IMR-90 (cell line): Measurements from ENCODE around the gene DOCK6. TPM values are rescaled to one million over a fixed set of nuclear protein-coding genes. Genes with fewer than 3 reads are reported as not detected.

Source experiments
- ATAC-seq: fragments of 200-7000 bp; cut with Tn5 transposase; 2 replicates; pipeline ENCODE4 v1.9.1; 2020; ENCODE audit warnings: low read depth, mild to moderate bottlenecking, moderate library complexity
- BruUV-seq: library from RNA; stranded (reverse); fragments of 400-500 nt; replicated peaks from 2 replicates; lab custom pipeline; 2021; lab: Mats Ljungman, UMichigan
- CTCF ChIA-PET: fragments of 300-600 bp; formaldehyde crosslinking; extraction: SDS; loops from one replicate; lab custom pipeline; 2021; ENCODE audit warnings: antibody characterized with exemption; lab: Yijun Ruan, JAX
- POLR2A ChIA-PET: fragments of 300-600 bp; sonication (Branson Sonifier 250); formaldehyde crosslinking; loops from one replicate; lab custom pipeline; 2022; ENCODE audit warnings: antibody characterized with exemption; ENCODE audit not compliant: unreplicated experiment; lab: Charles Lee
- DNase-seq: peaks from one replicate; pipeline ENCODE4 v3.0.0; 2013
- H2AFZ ChIP-seq: replicated peaks from 2 replicates; pipeline ENCODE3; 2013; ENCODE audit warnings: low read length, mild to moderate bottlenecking; ENCODE audit not compliant: poor library complexity
- H2AK5ac ChIP-seq: 2 replicates; pipeline ENCODE4 v1.6.1; 2013; ENCODE audit warnings: low read depth, low read length, inconsistent platforms
- H2AK9ac ChIP-seq: replicated peaks from 2 replicates; pipeline ENCODE3; 2013; ENCODE audit warnings: mild to moderate bottlenecking, low read depth, low read length, moderate library complexity; ENCODE audit not compliant: poor library complexity
- H2BK120ac ChIP-seq: 2 replicates; pipeline ENCODE4 v1.6.1; 2013; ENCODE audit warnings: low read depth, low read length, inconsistent platforms
- H2BK15ac ChIP-seq: 3 replicates; pipeline ENCODE4 v1.6.1; 2013; ENCODE audit warnings: low read depth, low read length, inconsistent platforms
- H2BK20ac ChIP-seq: 2 replicates; pipeline ENCODE4 v1.6.1; 2013; ENCODE audit warnings: low read depth, mild to moderate bottlenecking, inconsistent platforms, low read length, moderate library complexity
- H2BK5ac ChIP-seq: 2 replicates; pipeline ENCODE4 v1.6.1; 2013; ENCODE audit warnings: mild to moderate bottlenecking, low read depth, low read length, inconsistent platforms; ENCODE audit not compliant: poor library complexity, severe bottlenecking
- H3K14ac ChIP-seq: replicated peaks from 2 replicates; pipeline ENCODE4 v1.6.1; 2013; ENCODE audit warnings: low read depth, low read length, inconsistent platforms
- H3K18ac ChIP-seq: 2 replicates; pipeline ENCODE4 v1.6.1; 2013; ENCODE audit warnings: low read depth, low read length, control low read depth
- H3K23ac ChIP-seq: 2 replicates; pipeline ENCODE4 v1.6.1; 2013; ENCODE audit warnings: low read depth, low read length, inconsistent platforms
- H3K27ac ChIP-seq: 2 replicates; pipeline ENCODE4 v1.5.1; 2013; ENCODE audit warnings: mild to moderate bottlenecking, control low read depth, low read length; ENCODE audit not compliant: insufficient read depth
- H3K27me3 ChIP-seq: 2 replicates; pipeline ENCODE4 v1.6.1; 2013; ENCODE audit warnings: low read length; ENCODE audit not compliant: control insufficient read depth, insufficient read depth
- H3K36me3 ChIP-seq: 2 replicates; pipeline ENCODE4 v1.6.1; 2013; ENCODE audit warnings: low read length, mixed read lengths; ENCODE audit not compliant: control insufficient read depth, insufficient read depth
- H3K4ac ChIP-seq: 2 replicates; pipeline ENCODE4 v1.6.1; 2013; ENCODE audit warnings: low read depth, low read length, inconsistent platforms
- H3K4me1 ChIP-seq: 2 replicates; pipeline ENCODE4 v1.6.1; 2013; ENCODE audit warnings: low read length, mixed read lengths; ENCODE audit not compliant: control insufficient read depth, insufficient read depth
- H3K4me2 ChIP-seq: 2 replicates; pipeline ENCODE4 v1.6.1; 2013; ENCODE audit warnings: low read depth, mild to moderate bottlenecking, control low read depth, low read length, moderate library complexity
- H3K4me3 ChIP-seq: 2 replicates; pipeline ENCODE4 v1.5.1; 2013; ENCODE audit warnings: low read depth, mild to moderate bottlenecking, control low read depth, low read length, moderate library complexity; ENCODE audit not compliant: insufficient read depth
- H3K56ac ChIP-seq: 2 replicates; pipeline ENCODE4 v1.6.1; 2013; ENCODE audit warnings: low read length, inconsistent platforms; ENCODE audit not compliant: insufficient read depth; ENCODE audit errors: extremely low read depth
- H3K79me1 ChIP-seq, 2 experiments: 2 replicates each; pipeline ENCODE4 v1.6.1; 2013; ENCODE audit warnings: low read length in 2 of 2, inconsistent platforms in 1 of 2, low read depth in 1 of 2
- H3K9ac ChIP-seq: 2 replicates; pipeline ENCODE4 v1.6.1; 2013; ENCODE audit warnings: low read depth, low read length, control low read depth
- H3K9me1 ChIP-seq: 2 replicates; pipeline ENCODE4 v1.6.1; 2013; ENCODE audit warnings: low read length, inconsistent platforms; ENCODE audit not compliant: insufficient read depth
- H3K9me3 ChIP-seq: 2 replicates; pipeline ENCODE4 v1.6.1; 2013; ENCODE audit warnings: low read length; ENCODE audit not compliant: control insufficient read depth, insufficient read depth
- H4K20me1 ChIP-seq: 2 replicates; pipeline ENCODE4 v1.6.1; 2013; ENCODE audit warnings: low read length, inconsistent platforms; ENCODE audit not compliant: insufficient read depth
- H4K5ac ChIP-seq: 2 replicates; pipeline ENCODE4 v1.6.1; 2013; ENCODE audit warnings: mild to moderate bottlenecking, low read depth, low read length, control low read depth
- H4K8ac ChIP-seq, 2 experiments: 2 replicates each; pipeline ENCODE4 v1.6.1; 2013; ENCODE audit warnings: low read depth in 2 of 2, low read length in 2 of 2, control low read depth in 1 of 2, inconsistent platforms in 1 of 2
- H4K91ac ChIP-seq: 2 replicates; pipeline ENCODE4 v1.6.1; 2013; ENCODE audit warnings: low read depth, low read length, inconsistent platforms; ENCODE audit not compliant: insufficient read depth
- CHD1 ChIP-seq: IDR thresholded peaks from 2 replicates; pipeline ENCODE4 v1.6.1; 2012; ENCODE audit warnings: low read depth, low read length, improper control_type of control experiment
- MAZ ChIP-seq: IDR thresholded peaks from 2 replicates; pipeline ENCODE4 v1.6.1; 2012; ENCODE audit warnings: low read depth, mild to moderate bottlenecking, low read length, improper control_type of control experiment, moderate library complexity, borderline replicate concordance
- WGBS, 2 experiments: methylation state at CpG; one replicate each; pipeline versions ENCODE4 v1.1.5 to v1.1.7; 2013; ENCODE audit warnings: missing lambda C conversion rate in 2 of 2; ENCODE audit not compliant: insufficient read length in 1 of 2; ENCODE audit errors: extremely low coverage in 2 of 2; 5-methylcytosine and 5-hydroxymethylcytosine counted together
- dilution Hi-C: fragments of 300-500 bp; cut with HindIII; formaldehyde crosslinking; loops from one replicate; pipeline ENCODE4 v1.14.3; 2018; ENCODE audit warnings: low sequenced_read_pairs; ENCODE audit not compliant: unreplicated experiment
- in situ Hi-C: fragments of 300-500 bp; cut with MboI; formaldehyde crosslinking; loops from 3 replicates; pipeline ENCODE4 v1.14.3; 2019; ENCODE audit warnings: low sequenced_read_pairs, inconsistent platforms, mixed read lengths
- intact Hi-C: fragments of 100-400 bp; cut with micrococcal nuclease; formaldehyde crosslinking; loops from 2 replicates; pipeline ENCODE4 v1.10.0; 2022
- polyA plus RNA-seq, 3 experiments: library from polyadenylated mRNA; depleted of rRNA; stranded (reverse); fragments of >200 nt; gene quantifications; 2 replicates each; pipeline ENCODE4 v1.2.3, GENCODE V29; 2012; ENCODE audit warnings: low replicate concordance in 1 of 3
- total RNA-seq: library from RNA; depleted of rRNA; stranded (reverse); fragments of >200 nt; gene quantifications from 2 replicates; pipeline ENCODE4 v1.2.3, GENCODE V29; 2012

DOCK6 gene
- total and polyA plus RNA-seq, 2 of the 4 experiments (the other 2 are of a cell fraction) = 5.0 to 18.4 TPM

GRCh38 chr19:11194656-11195558 is 67.4 kb downstream of the DOCK6 start:
- ATAC-seq (peak; percentile 30), DNase-seq (peak; percentile 23)
- peak overlapping the region; percentile 99 for H4K91ac ChIP-seq
- peak overlapping the region; percentile 94; the same call in 2 of the 3 replicates for H2BK15ac ChIP-seq
- H2BK120ac ChIP-seq = peak overlapping the region; percentile 96
- H2AK9ac ChIP-seq = peak overlapping the region; percentile 97
- no peaks in the 10 kb centered on the region for H3K27me3 ChIP-seq
- 0 out of 2 replicates have a peak, but pooled peaks have one; percentile 11 for TF ChIP-seq MAZ
- no peak for TF ChIP-seq CHD1
- peaks cover 46% of the 10 kb centered on the region for H3K36me3 ChIP-seq
- peak overlapping the region; percentile 99 for H3K4ac ChIP-seq
- H2BK5ac ChIP-seq = peak overlapping the region; percentile 97
- peak overlapping the region; percentile 99 for H3K18ac ChIP-seq
- H3K4me2 ChIP-seq = peak overlapping the region; percentile 99
- H3K23ac ChIP-seq = peak overlapping the region; percentile 99
- H3K4me3 ChIP-seq = peak overlapping the region; percentile 54
- no TSS peak for BruUV-seq
- in situ Hi-C loops = no loop called here
- peaks cover 29 to 69% of the 10 kb centered on the region in 2 experiments for H3K79me1 ChIP-seq
- H3K9ac ChIP-seq = peak overlapping the region; percentile 94
- H3K56ac ChIP-seq = peak overlapping the region; percentile 85
- peak overlapping the region; percentile 99 for H4K5ac ChIP-seq
- dilution Hi-C loops = no loop called here
- ChIA-PET CTCF (interaction anchor here (1.2 kb wide), 1 partner anchor 8 kb away, joined by 3 read pairs; no protein-coding TSS in a partner anchor), POLR2A (no interaction called here)
- H3K9me1 ChIP-seq = peaks cover 7% of the 10 kb centered on the region
- peak overlapping the region; percentile 79 for H2AFZ ChIP-seq
- H3K9me3 ChIP-seq = no peaks in the 10 kb centered on the region
- intact Hi-C loops = no loop called here
- peaks cover 19% of the 10 kb centered on the region for H3K4me1 ChIP-seq
- peak overlapping the region; percentile 92 for H2BK20ac ChIP-seq
- 0% methylated on average over 1 of the region's 20 CpGs; no CpG with 5 or more reads in 1 of the 2 experiments for WGBS, 2 experiments
- peak overlapping the region; percentile 100 for H3K14ac ChIP-seq
- H3K27ac ChIP-seq = peak overlapping the region; percentile 100
- H4K8ac ChIP-seq = peak overlapping the region; percentile 70 to 99
- peak overlapping the region; percentile 100 for H2AK5ac ChIP-seq
- H4K20me1 ChIP-seq = peaks cover 25% of the 10 kb centered on the region
